Left lobe of liver (tissue), 2 donors: Measurements from ENCODE around the gene ESR2. TPM values are rescaled to one million over a fixed set of nuclear protein-coding genes. Genes with fewer than 3 reads are reported as not detected.
"Not testable (repeated sequence)": the region's sequence is repeated elsewhere in the genome, so short reads cannot be mapped to it uniquely, and the experiment has no call there.

Source experiments
- ATAC-seq: fragments of 200-7000 bp; cut with Tn5 transposase; one replicate; pipeline ENCODE4 v1.9.1; 2020; ENCODE audit warnings: mild to moderate bottlenecking, moderate library complexity
- DNase-seq: peaks from one replicate; pipeline ENCODE4 v3.0.0-alpha.2; 2020; ENCODE audit warnings: low spot score
- total RNA-seq: library from RNA; stranded (reverse); gene quantifications from one replicate; pipeline ENCODE4 v1.2.1, GENCODE V29; 2021
- donor health status: DM: no; HTN: no; CAD: no; lungs with moderate emphysema.
- donor health status: DM: no; HTN: yes; CAD: no.

Gene ESR2
- total RNA-seq, 1 donor from 2014 or later = 0.08 TPM

DNA sequence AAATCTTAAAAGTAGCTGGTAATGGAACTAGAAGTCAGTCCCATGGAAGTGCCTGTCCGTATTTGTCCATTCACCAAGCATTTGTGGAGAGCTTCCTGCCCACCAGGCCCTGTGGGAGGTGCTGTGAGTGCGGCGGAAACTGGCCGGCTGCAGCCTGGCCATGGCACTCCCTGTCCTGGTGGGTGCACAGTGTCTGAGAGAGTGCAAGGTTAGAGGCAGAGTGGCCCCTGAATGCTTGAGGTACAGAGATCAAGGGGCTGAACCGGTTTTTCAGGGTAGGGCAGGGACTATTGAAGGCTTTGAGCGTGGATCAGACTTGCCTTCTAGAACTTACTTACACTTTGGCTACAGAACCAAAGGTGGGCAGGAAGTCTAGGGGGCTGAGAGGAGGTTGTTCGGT, 92.9 kb downstream of the ESR2 start:
- ATAC-seq (no peak), DNase-seq (no peak)

- DNase-seq (no peak), ATAC-seq (peak; percentile 50)
Measured at GRCh38 chr14:64200170-64200569, 94.0 kb downstream of the ESR2 start.

GRCh38 chr14:64198486-64198885, 95.7 kb downstream of the ESR2 start:
- no peak for DNase-seq
- no peak for ATAC-seq

- ATAC-seq (no peak), DNase-seq (no peak)
Measured at GRCh38 chr14:64197996-64198395, 96.2 kb downstream of the ESR2 start.

- ATAC-seq (peak; percentile 55), DNase-seq (no peak)
Measured at GRCh38 chr14:64196814-64197411, 97.3 kb downstream of the ESR2 start.

GRCh38 chr14:64196056-64196455, 98.1 kb downstream of the ESR2 start:
- no peak for ATAC-seq
- DNase-seq = no peak

GRCh38 chr14:64195199-64195598, 99.0 kb downstream of the ESR2 start:
- ATAC-seq = no peak

DNA sequence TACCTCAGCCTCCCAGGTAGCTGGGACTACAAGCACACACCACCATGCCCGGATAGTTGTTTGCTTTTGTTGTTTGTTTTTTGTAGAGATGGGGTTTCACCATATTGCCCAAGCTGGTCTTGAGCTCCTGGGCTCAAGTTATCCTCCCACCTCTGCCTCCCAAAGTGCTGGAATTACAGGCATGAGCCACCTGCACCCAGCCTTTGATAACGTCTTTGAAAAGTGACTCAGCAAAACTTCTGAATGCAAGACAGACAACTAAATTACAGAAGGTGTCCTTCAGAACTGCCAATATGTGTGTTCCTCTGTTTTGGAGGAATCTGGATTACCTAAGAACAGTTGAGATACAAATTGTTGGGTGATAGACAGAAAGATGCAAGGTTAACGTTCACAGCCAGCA, 99.8 kb downstream of the ESR2 start:
- ATAC-seq = no peak
- no peak for DNase-seq

More at GRCh38 chr14:64195199-64195598, 99.0 kb downstream of the ESR2 start:
- no peak for DNase-seq

GRCh38 chr14:64193821-64194220, 100.3 kb downstream of the ESR2 start:
- ATAC-seq (no peak), DNase-seq (no peak)

- DNase-seq (no peak), ATAC-seq (no peak)
Measured at GRCh38 chr14:64191756-64192155, 102.4 kb downstream of the ESR2 start.

DNA sequence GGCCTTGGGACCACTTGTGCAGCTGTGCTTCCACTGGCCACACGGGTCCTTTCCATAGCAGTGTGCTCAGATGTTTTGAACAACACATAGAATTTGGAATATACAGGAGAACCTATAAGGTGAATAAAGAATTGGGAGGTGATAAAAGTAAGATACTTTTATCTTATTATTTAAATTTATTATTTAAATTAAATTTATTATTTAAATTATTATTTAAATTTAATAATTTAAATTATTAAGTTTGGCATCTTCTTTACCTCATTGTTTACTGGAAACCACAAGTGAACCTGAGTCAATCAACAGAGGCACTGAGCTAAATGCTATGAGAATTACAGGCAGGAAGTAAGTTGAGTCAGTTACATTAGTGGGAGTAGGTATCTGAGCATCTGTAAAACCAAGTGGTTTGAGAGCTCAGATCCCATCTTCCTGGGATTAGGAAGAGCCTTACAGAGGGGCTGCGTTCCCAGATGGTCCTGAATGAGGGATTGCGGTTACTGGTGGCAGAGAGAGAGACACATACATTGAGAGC, 103.1 kb downstream of the ESR2 start:
- no peak for DNase-seq
- ATAC-seq = no peak

- DNase-seq (no peak), ATAC-seq (no peak)
Measured at GRCh38 chr14:64187331-64187730, 106.8 kb downstream of the ESR2 start.

GRCh38 chr14:64186231-64187129, 107.7 kb downstream of the ESR2 start:
- DNase-seq = no peak
- ATAC-seq = no peak

- no peak for DNase-seq
Measured at GRCh38 chr14:64185184-64185583, 109.0 kb downstream of the ESR2 start.

DNA sequence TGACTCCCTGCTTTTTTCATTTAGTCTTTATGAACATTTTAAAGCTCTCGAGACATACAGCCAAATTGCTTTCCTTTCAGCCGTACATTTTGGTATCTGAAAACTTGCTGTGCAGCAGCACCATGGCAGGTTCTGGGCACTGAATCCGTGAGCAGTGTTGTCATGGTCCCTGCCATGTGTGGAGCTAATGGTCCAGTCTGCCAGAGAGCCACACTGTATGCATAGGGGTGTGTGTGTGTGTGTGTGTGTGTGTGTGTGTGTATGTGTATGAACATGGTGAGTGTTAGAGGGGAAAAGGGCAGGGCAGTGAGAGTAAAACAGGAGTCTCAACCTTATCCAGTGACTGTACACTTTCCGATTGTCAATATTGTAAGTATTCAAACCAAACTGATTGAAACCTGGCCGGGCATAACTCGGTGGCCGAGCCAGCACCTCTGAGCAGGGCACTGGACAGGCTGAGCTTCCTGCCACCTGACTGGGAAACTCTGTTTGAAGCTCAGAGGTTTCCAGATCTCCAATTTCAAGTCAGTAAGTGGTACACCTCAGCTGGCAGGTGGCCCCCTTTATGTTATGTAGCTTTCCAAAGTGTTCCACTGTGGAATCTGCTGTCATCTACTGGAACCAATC, 110.0 kb downstream of the ESR2 start:
- no peak for DNase-seq
- no peak for ATAC-seq

More at GRCh38 chr14:64185184-64185583, 109.0 kb downstream of the ESR2 start:
- no peak for ATAC-seq

DNA sequence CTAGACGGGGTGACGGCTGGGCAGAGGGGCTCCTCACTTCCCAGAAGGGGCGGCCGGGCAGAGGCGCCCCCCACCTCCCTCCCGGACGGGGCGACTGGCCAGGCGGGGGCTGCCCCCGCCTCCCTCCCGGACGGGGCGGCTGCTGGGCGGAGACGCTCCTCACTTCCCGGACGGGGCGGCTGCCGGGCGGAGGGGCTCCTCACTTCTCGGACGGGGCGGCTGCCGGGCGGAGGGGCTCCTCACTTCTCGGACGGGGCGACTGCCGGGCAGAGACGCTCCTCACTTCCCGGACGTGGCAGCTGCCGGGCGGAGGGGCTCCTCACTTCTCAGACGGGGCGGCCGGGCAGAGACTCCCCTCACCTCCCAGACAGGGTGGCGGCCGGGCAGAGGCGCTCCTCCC, 111.3 kb downstream of the ESR2 start:
- not testable (repeated sequence) for DNase-seq, ATAC-seq

- DNase-seq = no peak
- no peak for ATAC-seq
Measured at GRCh38 chr14:64178814-64179213, 115.4 kb downstream of the ESR2 start.

- ATAC-seq = no peak
- DNase-seq = no peak
Measured at GRCh38 chr14:64176330-64176729, 117.8 kb downstream of the ESR2 start.

GRCh38 chr14:64174922-64175782, 119.0 kb downstream of the ESR2 start:
- ATAC-seq (no peak), DNase-seq (no peak)

GRCh38 chr14:64170181-64170580, 124.0 kb downstream of the ESR2 start:
- no peak for DNase-seq
- no peak for ATAC-seq

DNA sequence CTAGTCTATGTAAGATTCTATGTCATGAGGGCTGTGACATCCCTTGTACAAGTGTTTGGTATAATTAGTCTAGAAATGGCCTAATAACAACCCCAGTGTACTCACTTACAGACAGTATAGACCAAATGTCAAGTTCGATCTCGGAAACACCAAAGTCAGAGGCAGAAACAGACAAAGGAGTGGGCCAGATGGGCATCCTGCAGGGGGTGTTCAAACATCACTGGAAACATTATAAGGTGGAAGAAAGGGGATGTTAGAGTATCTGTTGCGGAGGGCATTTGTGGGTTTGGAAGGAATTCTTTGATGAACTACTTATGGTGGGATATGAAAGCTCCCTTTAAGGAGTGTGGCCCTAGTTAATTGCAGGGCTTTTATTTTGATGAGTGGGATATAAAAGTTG, 134.6 kb downstream of the ESR2 start:
- no peak for DNase-seq
- no peak for ATAC-seq
